ENCODE data around the gene KLF12.

The KLF12 gene

DNA sequence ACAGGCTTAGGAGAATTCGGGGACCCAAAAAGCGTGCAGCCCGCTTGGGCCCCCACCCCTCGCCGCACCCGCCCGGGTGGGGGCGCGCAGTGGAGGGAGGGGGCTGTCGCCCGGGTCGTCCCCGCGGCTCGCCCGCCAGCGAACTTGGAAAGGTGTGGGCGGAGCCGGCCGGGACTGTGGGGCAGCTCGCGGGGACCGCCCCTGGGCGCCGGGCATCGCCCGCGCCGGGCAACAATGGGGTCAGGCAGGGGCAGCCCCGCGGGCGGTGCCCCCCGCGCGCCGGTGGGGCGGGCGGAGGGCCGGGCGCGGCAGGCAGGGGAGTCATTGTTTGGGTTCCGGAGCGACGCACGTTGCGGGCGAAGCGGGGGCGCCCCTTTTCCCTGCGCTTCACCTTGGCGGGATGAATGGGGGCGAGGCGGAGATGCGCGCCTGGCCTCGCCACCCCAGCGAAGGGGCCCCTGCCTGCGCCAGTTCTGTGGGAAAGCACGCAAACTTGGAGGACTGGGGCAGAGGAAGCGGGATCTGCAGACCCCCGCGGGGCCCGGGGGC, 647 bp upstream of the KLF12 start:
- DNase-seq: no peak

DNA sequence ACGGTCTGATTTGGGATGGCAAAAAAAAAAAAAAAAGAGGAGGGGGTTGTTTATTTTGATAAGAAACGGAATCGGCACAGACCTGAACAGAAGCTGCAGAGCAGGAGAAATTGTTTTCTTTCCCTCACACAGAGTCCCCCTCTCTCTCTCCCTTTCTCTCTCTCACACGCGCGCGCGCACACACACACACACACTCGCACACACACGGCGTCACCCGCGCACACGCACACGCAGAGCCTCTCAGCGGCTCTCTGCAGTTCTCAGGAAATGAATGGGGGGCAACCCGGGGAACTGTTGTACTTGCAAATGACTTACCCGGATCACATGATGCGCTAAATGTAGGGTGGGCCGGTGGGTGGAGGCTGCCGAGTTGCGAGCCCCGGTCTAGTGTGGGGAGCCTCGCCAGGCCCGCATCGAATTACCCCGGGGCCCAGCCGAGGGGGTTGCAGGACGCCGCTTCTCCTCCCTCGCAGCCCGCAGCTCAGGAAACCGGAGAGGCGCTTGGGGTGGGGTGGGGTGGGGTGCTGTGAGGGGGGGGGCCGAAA, 475 bp downstream of the KLF12 start:
- peak; percentile 98 for DNase-seq

GRCh38 chr13:74132776-74133656, 1.2 kb downstream of the KLF12 start:
- peak; percentile 69 for DNase-seq

DNA sequence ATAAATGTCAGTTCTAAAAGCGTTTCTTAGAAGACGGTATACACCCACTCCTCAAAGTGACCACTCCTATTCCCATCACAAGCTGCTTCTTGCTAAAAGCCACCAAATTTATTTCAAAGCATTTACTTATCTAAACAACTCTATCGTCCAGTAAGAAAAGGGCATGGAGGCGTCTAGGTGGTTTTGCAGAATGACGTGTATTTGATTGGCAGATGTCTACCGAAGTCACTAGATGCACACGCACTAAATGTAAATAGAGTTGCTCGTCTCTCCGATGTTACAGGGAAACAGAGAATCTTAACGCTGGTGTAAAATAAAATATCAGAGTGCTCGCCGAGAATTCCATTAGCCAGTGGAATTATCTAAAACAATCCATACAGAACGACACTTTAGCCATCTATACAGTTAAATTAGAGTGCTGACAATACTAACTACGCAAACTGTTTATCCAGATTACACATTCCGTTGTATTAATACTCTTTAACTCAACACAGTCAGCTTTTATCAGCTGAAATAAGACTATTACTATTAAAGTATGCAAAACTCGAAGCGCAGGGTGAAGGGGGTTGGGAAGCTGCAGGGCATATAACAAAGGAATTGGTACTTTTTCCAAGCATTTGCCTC, 1.9 kb downstream of the KLF12 start:
- DNase-seq: peak; percentile 39

- DNase-seq: peak; percentile 29
Observed at GRCh38 chr13:74131227-74131626, 3.0 kb downstream of the KLF12 start.

DNA sequence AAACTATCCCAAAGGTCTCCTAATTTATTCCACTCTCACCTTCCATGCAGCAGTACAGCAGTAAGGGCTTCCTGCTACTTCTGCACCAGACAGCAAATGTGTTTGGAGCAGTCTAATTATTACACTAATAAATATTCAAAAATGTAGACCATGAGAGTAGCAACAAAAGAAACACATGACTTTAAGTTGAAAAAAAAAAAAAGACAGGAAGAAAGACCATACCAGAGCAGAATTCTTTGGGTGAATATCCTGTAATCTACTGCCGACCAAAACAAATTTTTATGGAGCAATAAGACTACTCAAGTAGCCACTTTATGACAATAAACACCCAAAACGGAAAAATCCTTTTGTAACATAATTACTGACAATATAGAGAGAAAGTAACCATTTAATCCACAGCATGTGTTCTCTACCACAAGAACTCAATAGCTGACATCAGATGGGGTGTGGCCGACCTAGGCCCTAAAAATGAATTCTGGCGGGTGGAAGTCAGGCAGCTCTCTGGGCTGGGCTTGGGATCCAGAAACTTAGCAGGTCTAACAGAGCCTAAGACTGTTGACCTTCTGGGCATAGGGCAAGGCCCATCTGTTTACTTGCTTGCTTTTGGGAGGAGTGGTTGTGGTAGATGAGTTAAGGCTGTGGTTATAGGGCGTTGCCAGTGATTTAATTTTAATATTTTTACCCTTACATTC, 4.6 kb downstream of the KLF12 start:
- no peak for DNase-seq

- no peak for DNase-seq
Observed at GRCh38 chr13:74128156-74128767, 5.9 kb downstream of the KLF12 start.

GRCh38 chr13:74118328-74118727, 15.9 kb downstream of the KLF12 start:
- DNase-seq: no peak

DNA sequence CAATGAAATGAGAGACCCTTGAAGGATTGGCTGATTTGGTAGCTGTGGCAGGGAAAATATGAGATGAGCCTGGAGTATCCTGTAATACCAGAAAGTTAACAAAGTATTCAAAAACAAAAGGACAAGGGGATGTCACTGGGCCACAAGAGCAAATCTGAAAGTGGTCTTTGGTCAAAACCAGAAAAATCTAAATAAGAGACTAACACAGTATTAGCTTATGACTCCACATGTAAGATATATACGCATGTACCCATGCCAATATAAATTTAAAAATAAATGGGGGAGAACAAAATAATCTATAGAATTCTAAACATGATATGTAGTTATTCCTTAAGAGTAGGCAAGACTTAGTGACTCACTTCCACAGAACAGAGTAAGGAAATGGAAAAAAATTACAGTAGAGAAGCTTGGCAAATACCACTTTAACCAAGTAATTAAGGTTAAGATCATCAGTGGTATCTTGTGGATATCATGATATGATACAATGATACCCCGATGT, 16.9 kb downstream of the KLF12 start:
- DNase-seq: no peak

DNA sequence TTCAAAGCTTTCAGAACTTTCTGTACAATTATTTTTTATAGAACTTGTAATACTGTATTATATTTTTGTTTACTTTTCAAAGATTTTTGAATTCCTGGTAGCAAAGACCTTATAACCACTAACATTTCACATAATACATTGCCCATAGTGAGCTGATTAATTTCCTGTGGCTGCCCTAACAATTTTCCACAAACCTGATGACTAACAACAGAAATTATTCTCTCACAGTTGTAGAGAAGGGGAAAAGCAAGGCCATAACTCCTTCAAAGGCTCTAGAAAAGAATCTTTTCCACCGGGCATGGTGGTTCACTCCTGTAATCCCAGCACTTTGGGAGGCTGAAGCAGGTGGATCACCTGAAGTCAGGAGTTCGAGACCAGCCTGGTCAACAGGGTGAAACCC, 19.1 kb downstream of the KLF12 start:
- DNase-seq: no peak

GRCh38 chr13:74114641-74115040, 19.6 kb downstream of the KLF12 start:
- no peak for DNase-seq

GRCh38 chr13:74114202-74114601, 20.0 kb downstream of the KLF12 start:
- DNase-seq: no peak

DNA sequence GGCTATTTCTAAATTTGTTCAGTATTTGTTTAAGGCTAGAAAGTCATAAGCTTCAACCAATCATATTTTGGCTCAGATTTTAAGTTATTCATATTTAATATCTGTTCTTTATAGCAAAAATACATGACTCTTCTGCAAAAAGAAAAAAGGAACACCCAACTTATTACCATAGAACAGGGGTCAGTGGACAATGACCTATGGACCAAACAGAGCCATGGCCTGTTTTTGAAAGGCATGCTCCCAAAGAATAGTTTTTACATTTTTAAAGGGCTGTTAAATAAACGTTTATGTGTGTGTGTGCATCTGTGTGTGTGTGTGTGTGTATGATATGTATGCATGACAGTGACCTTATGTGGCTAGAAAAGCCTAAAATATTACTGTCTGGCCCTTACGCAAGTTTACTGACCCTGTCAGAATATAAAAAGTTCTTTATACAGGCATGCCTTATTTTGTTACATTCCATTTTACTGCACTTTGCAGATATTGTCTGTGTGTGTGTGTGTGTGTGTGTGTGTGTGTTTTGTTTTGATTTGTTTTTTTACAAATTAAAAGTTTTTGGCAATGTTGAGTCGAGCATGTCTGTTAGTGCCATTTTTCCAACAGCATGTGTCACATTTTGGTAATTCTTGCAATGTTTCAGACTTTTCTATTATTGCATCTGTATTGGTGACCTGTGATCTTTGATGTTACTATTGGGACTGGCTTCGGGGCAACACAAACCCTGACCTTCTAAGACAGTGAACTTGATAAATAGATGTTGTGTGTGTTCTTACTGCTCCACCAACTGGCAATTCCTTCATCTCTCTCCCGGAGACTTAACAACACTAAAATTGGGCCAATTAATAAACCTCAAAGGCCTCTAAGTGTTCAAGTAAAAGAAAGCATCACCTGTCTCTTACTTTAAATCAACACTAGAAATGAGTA, 22.0 kb downstream of the KLF12 start:
- DNase-seq: no peak

DNA sequence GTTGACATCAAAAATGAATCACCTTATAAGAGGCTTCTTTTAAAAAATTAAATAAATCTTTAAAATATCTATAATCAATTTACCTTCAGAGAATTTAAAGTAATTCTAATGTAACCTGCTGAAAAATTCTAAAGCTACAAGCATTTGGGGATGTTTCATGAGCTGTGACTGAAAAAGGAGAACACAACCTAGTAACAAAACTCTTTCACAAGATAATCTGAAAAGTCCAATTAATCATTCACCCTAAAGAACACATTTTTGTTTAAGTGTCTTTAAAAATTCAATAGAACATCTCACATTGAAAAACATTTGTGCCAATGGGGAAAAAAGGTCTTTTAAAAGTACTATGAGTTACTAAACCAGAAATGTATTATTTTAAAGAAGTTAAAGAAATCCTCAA, 22.8 kb downstream of the KLF12 start:
- no peak for DNase-seq

- DNase-seq: no peak
Observed at GRCh38 chr13:74110053-74110452, 24.2 kb downstream of the KLF12 start.

- no peak for DNase-seq
Observed at GRCh38 chr13:74107598-74107997, 26.6 kb downstream of the KLF12 start.

DNA sequence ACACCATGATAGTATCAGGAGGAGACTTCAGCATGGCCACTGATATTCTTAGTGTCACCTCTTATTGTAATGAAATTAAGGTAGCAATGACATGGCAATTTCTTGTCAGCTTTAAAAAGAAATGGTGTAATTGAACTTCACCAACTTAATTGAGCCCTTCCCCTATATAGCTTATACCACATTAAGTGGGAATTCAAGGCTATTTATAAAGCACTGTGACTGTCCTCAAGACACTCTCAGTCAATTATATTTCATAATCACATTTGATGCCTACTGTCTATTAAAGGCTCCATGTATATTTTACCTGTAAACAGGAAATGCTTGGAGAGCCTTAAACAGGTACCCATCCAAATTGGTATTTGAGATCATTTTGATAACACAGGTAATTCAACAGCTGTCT, 28.3 kb downstream of the KLF12 start:
- DNase-seq: no peak

DNA sequence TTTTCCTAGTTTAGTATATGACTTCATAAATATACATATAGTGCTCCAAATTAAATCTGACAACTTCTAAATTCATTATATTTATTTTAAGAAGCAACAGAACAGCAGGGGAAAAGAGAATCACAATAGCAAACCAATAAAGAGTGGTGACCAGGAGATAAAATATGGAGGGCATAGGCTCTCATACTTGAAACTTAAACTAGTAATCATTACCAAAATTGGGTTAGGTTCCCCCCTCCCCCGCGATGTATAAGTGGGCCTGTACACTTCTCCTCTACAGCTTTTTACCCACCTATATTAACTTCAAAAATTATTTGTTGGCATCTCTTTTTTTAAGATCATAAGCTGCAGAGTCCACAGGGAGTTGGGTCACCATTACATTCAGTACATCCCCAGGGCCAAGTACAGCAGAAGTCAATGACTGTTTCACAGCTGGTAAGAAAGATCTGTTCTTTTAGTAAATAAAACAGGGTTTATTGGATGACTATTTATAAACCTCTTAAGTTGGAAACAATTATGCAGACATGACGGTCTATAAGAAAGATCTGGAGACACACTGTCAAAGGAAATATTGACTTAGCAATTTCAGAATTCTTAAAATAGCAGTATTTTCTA, 29.4 kb downstream of the KLF12 start:
- DNase-seq: no peak

DNA sequence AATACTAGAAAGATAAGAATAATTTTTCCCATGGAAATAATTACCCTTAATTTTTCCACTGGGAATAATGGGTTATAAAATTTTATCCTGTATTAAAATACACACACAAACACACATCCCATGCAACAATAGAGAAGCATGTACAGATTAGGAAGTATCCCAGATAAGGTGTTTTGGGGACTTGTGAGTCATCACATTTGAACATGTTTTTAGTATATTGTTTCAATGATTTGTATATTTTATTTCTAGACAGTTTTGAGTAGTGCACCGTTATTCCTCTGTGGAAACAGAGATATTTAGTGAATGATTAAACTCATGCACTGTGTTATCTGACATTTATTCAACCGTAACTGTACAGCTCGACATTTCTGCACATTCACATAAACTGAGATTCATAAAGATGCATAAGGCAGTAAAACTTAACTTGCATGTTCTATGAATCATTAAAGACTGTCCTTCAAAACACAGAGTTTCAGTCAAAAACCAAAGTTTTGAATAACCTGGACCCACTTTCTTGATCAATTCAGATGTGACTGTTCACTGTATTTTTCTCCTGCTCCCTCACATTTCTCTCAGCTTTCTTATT, 30.1 kb downstream of the KLF12 start:
- DNase-seq: no peak

DNA sequence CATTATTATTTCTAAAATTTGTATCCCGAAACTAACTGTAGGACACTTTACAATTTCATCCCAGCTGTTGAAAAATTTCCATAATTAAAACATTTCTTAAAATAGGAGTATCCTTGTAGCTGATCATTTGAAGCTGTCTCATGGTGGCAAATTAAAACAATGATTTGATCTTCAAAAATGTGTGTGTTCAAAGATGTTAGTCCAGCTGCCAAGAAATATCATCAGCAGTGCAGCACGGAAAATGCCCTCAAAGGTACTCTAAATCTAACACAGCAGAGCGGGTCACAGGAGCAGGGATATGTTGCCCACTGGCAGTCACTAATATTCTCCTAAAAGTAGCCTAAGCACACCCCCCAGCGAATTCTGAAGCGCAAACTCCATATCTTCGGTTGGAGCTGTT, 31.0 kb downstream of the KLF12 start:
- no peak for DNase-seq

GRCh38 chr13:74102691-74103090, 31.5 kb downstream of the KLF12 start:
- DNase-seq: no peak

All from right hindlimb (tissue), 1 donor.